Vagina (tissue), 2 donors: ENCODE data around the gene MEDAG.

ENCODE experiments used
- CTCF ChIP-seq, 3 experiments: fragments of 450-650 bp in 2 of 3; fragments of 200-600 bp in 1 of 3; sonication (generic) in 1 of 3; IDR thresholded peaks; one replicate each; pipeline ENCODE4 v1.5.1; 2017 to 2019; ENCODE audit warnings: antibody characterized with exemption in 3 of 3, mild to moderate bottlenecking in 2 of 3, moderate library complexity in 2 of 3
- POLR2A ChIP-seq, 2 donors: fragments of 450-650 bp; IDR thresholded peaks; one replicate each; pipeline ENCODE4 v1.6.1; 2017; ENCODE audit warnings: antibody characterized with exemption in 2 of 2, mild to moderate bottlenecking in 2 of 2, moderate library complexity in 2 of 2

GRCh38 chr13:30907121-30907861, 1.2 kb downstream of the MEDAG start:
- TF ChIP-seq CTCF (IDR thresholded peaks at IDR 0.05): no peak
- TF ChIP-seq POLR2A (IDR thresholded peaks at IDR 0.05): no peak
